ENCODE data around the gene INAFM1.
A peak's percentile ranks its signal among the peaks of the same experiment; 100 is the strongest.
"Not testable (repeated sequence)": the region's sequence is repeated elsewhere in the genome, so short reads cannot be mapped to it uniquely, and the experiment has no call there.

Gene INAFM1

GRCh38 chr19:47300867-47301266 is 26.2 kb downstream of the INAFM1 start:
- not testable (repeated sequence) for ATAC-seq (replicated peaks); DNase-seq; H3K36me3 Mint-ChIP-seq; H3K4me3 Mint-ChIP-seq; H3K9me3 Mint-ChIP-seq; H3K27ac Mint-ChIP-seq
- Mint-ChIP-seq H3K27me3 (peaks cover 9 to 22% of the 10 kb centered on the region in 2 donors), H3K4me1 (peaks cover 21 to 35% of the 10 kb centered on the region in 2 donors)

- H3K4me3 Mint-ChIP-seq: no peak overlapping the region
- H3K27me3 Mint-ChIP-seq: peaks cover 18 to 36% of the 10 kb centered on the region in 2 donors
- H3K27ac Mint-ChIP-seq: no peak overlapping the region
- H3K4me1 Mint-ChIP-seq: peaks cover 19 to 27% of the 10 kb centered on the region in 2 donors
- ATAC-seq (replicated peaks) (peak; percentile 16 to 59), DNase-seq (no peak)
- peaks cover 0 to 3% of the 10 kb centered on the region in 2 donors for H3K36me3 Mint-ChIP-seq
- no peaks in the 10 kb centered on the region for H3K9me3 Mint-ChIP-seq
Observed at GRCh38 chr19:47302249-47302648, 27.6 kb downstream of the INAFM1 start.

DNA sequence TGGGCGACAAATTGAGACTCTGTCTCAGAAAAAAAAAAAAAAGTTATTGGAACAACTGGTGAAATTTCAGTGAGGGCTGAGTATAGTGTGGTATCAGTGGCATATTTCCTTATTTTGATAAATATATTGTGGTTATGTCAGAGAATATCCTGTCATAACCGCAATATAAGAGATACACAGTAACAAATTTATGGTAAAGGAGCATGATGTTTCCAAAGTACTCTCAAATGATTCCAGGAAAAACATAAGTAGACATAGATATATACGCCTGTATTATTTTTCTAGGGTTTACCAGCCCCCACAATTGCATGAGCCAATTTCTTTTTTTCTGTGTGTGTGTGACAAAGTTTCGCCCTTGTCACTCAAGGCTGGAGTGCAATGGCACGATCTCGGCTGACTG is 29.3 kb downstream of the INAFM1 start:
- H3K36me3 Mint-ChIP-seq: peaks cover 0 to 3% of the 10 kb centered on the region in 2 donors
- H3K9me3 Mint-ChIP-seq: no peaks in the 10 kb centered on the region
- H3K4me3 Mint-ChIP-seq: no peak overlapping the region
- peaks cover 19 to 27% of the 10 kb centered on the region in 2 donors for H3K4me1 Mint-ChIP-seq
- DNase-seq (no peak), ATAC-seq (replicated peaks) (no peak)
- H3K27ac Mint-ChIP-seq: no peak overlapping the region
- H3K27me3 Mint-ChIP-seq: peaks cover 24 to 42% of the 10 kb centered on the region in 2 donors

GRCh38 chr19:47305309-47305751 is 30.6 kb downstream of the INAFM1 start:
- peaks cover 15 to 19% of the 10 kb centered on the region in 2 donors for H3K4me1 Mint-ChIP-seq
- H3K4me3 Mint-ChIP-seq: peak overlapping the region; percentile 17 to 29
- H3K27ac Mint-ChIP-seq: peak overlapping the region; percentile 77
- H3K27me3 Mint-ChIP-seq: peaks cover 28 to 55% of the 10 kb centered on the region in 2 donors
- DNase-seq (peak; percentile 32), ATAC-seq (replicated peaks) (peak; percentile 60 to 73)
- peaks cover 0 to 3% of the 10 kb centered on the region in 2 donors for H3K36me3 Mint-ChIP-seq
- no peaks in the 10 kb centered on the region for H3K9me3 Mint-ChIP-seq

DNA sequence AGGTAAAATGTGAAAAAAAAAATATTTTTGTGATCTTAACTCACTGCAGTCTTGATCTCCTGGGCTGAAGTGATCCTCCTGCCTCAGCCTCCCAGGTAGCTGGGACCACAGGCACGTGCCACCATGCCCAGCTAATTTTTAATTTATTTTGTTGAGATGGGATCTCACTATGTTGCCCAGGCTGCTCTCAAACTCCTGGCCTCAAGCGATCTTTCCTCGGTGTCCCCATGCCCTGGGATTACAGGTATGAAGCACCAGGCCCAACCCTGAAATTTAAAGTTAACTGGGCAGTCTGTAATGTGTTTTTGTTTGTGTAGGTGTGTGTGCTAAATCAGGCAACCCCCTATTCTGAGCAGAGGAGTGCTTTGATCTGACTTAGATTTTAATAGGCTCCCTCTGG is 31.6 kb downstream of the INAFM1 start:
- Mint-ChIP-seq H3K27me3 (peaks cover 33 to 61% of the 10 kb centered on the region in 2 donors), H3K4me1 (peaks cover 12 to 16% of the 10 kb centered on the region in 2 donors), H3K9me3 (no peaks in the 10 kb centered on the region), H3K36me3 (peaks cover 0 to 3% of the 10 kb centered on the region in 2 donors), H3K27ac (no peak overlapping the region), H3K4me3 (no peak overlapping the region)
- DNase-seq (no peak), ATAC-seq (replicated peaks) (no peak)

DNA sequence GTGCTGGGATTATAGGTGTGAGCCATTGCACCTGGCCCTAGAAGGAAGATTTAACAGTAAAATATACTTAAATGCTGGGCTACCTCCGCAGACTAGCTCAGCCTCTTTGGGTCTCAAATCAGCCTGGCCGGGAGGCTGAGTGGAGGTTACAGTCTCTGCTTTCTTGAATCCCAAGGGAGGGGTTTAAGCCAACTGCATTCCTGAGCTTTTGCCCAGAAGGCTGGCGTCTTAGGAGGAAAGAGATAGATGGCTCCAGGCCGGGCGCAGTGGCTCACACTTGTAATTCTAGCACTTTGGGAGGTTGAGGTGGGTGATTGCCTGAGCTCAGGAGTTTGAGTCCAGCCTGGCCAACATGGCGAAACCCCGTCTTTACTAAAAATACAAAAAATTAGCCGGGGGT is 34.4 kb downstream of the INAFM1 start:
- Mint-ChIP-seq H3K4me3 (no peak overlapping the region), H3K36me3 (peaks cover 0 to 3% of the 10 kb centered on the region in 2 donors), H3K4me1 (peaks cover 6 to 7% of the 10 kb centered on the region in 2 donors), H3K9me3 (no peaks in the 10 kb centered on the region), H3K27me3 (peaks cover 39 to 73% of the 10 kb centered on the region in 2 donors), H3K27ac (peak overlapping the region; percentile 27)
- DNase-seq (no peak), ATAC-seq (replicated peaks) (no peak)

DNA sequence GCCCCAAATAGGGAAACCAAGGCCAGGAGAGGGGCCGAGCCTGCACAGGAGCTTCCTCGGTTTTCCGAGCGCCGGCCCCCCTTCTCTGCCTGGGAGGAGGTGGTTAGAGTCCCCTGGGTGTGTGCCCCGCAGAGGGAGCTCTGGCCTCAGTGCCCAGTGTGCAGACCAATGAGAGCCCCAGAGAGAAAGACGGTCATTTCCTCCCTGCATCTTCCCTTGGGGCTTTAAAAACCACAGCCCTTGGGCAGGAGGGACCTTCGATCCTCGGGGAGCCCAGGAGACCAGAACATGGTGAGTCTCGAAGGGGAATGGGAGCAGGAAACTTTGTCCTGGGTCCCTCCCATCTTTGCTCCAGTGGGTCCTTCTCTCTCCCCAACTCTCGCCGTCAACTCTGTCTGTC is 34.9 kb downstream of the INAFM1 start, which contains the start of gene C5AR1:
TSS of gene C5AR1 (plus strand) at position 254 of the 400 bp plus-strand sequence. CDS start at position 289, 35 bp downstream.
- no peak within 1 kb of the TSS for H3K4me3 Mint-ChIP-seq
- H3K9me3 Mint-ChIP-seq: no peaks in the 10 kb centered on the region
- DNase-seq: no peak
- no peak for ATAC-seq (replicated peaks)
- peaks cover 39 to 74% of the 10 kb centered on the region in 2 donors for H3K27me3 Mint-ChIP-seq
- peak within 1 kb of the TSS; percentile 27 for H3K27ac Mint-ChIP-seq
- H3K4me1 Mint-ChIP-seq: peaks cover 6 to 7% of the 10 kb centered on the region in 2 donors
- peaks cover 0 to 3% of the 10 kb centered on the region in 2 donors for H3K36me3 Mint-ChIP-seq

DNA sequence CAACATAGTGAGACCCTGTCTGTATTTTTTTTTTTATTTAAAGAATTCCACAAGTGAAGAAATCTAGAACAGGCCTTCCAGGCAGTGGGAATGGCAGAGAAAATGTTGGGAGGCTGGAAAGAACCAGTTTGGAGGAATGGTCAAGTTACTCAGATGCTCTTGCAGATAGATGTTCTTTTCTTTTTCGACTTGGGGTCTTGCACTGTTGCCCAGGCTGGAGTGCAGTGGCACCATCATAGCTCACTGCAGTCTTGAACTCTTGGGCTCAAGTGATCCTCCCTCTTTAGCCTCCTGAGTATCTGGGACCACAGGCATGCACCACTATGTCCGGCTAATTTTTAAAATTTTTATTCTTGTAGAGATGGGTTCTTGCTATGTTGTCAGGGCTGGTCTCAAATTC is 35.6 kb downstream of the INAFM1 start:
- Mint-ChIP-seq H3K27ac (no peak overlapping the region), H3K4me3 (no peak overlapping the region), H3K36me3 (peaks cover 0 to 1% of the 10 kb centered on the region in 2 donors), H3K9me3 (no peaks in the 10 kb centered on the region), H3K4me1 (peaks cover 3 to 4% of the 10 kb centered on the region in 2 donors), H3K27me3 (peaks cover 40 to 77% of the 10 kb centered on the region in 2 donors)
- ATAC-seq (replicated peaks): no peak
- no peak for DNase-seq

- Mint-ChIP-seq H3K27me3 (peaks cover 42 to 77% of the 10 kb centered on the region in 2 donors), H3K4me3 (no peak overlapping the region)
Observed at GRCh38 chr19:47310819-47311218, 36.1 kb downstream of the INAFM1 start.

GRCh38 chr19:47312366-47313006 is 37.8 kb downstream of the INAFM1 start:
- ATAC-seq (replicated peaks): no peak
- Mint-ChIP-seq H3K36me3 (no peaks in the 10 kb centered on the region), H3K4me1 (peaks cover 0 to 4% of the 10 kb centered on the region in 2 donors), H3K27me3 (peaks cover 40 to 74% of the 10 kb centered on the region in 2 donors), H3K9me3 (no peaks in the 10 kb centered on the region), H3K4me3 (no peak overlapping the region), H3K27ac (no peak overlapping the region)
- DNase-seq: no peak

More at GRCh38 chr19:47310819-47311218, 36.1 kb downstream of the INAFM1 start:
- Mint-ChIP-seq H3K36me3 (no peaks in the 10 kb centered on the region), H3K4me1 (peaks cover 0 to 6% of the 10 kb centered on the region in 2 donors), H3K27ac (no peak overlapping the region), H3K9me3 (no peaks in the 10 kb centered on the region)
- DNase-seq: no peak
- no peak for ATAC-seq (replicated peaks)

GRCh38 chr19:47313754-47314295 is 39.1 kb downstream of the INAFM1 start:
- Mint-ChIP-seq H3K36me3 (no peaks in the 10 kb centered on the region), H3K9me3 (no peaks in the 10 kb centered on the region), H3K27ac (no peak overlapping the region), H3K4me3 (no peak overlapping the region), H3K27me3 (peaks cover 35 to 69% of the 10 kb centered on the region in 2 donors), H3K4me1 (peaks cover 0 to 4% of the 10 kb centered on the region in 2 donors)
- DNase-seq (no peak), ATAC-seq (replicated peaks) (no peak)

- no peak overlapping the region for H3K27ac Mint-ChIP-seq
Observed at GRCh38 chr19:47315125-47315821, 40.6 kb downstream of the INAFM1 start.

DNA sequence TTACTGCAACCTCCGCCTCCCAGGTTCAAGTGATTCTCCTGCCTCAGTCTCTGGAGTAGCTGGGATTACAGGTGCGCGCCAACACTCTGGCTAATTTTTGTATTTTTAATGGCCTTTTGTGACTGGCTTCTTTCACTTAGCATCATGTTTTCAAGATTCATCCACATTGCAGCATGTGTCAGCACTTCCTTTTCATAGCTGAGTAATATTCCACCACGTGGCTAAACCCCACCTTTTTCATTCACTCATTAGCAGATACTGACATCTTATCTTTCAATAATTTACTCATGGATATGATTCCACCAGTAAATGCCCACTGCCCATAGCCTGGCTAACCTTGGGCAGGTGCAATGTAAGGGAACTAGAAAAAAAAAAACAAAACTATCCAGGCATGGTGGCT is 41.8 kb downstream of the INAFM1 start:
- H3K9me3 Mint-ChIP-seq: no peaks in the 10 kb centered on the region
- ATAC-seq (replicated peaks) (no peak), DNase-seq (no peak)
- no peaks in the 10 kb centered on the region for H3K36me3 Mint-ChIP-seq
- no peak overlapping the region for H3K27ac Mint-ChIP-seq
- H3K4me3 Mint-ChIP-seq: no peak overlapping the region
- peaks cover 0 to 4% of the 10 kb centered on the region in 2 donors for H3K4me1 Mint-ChIP-seq
- peaks cover 34 to 59% of the 10 kb centered on the region in 2 donors for H3K27me3 Mint-ChIP-seq

More at GRCh38 chr19:47315125-47315821, 40.6 kb downstream of the INAFM1 start:
- ATAC-seq (replicated peaks): peak; percentile 60 to 88
- Mint-ChIP-seq H3K9me3 (no peaks in the 10 kb centered on the region), H3K4me3 (no peak overlapping the region), H3K27me3 (peaks cover 36 to 65% of the 10 kb centered on the region in 2 donors), H3K4me1 (peaks cover 0 to 4% of the 10 kb centered on the region in 2 donors), H3K36me3 (no peaks in the 10 kb centered on the region)
- no peak for DNase-seq
